Measurements from ENCODE around the gene CD300LF. TPM values are rescaled to one million over a fixed set of nuclear protein-coding genes. Genes with fewer than 3 reads are reported as not detected.

CD300LF gene
- total RNA-seq, 1 experiment from 2014 or later, result not detected

DNA sequence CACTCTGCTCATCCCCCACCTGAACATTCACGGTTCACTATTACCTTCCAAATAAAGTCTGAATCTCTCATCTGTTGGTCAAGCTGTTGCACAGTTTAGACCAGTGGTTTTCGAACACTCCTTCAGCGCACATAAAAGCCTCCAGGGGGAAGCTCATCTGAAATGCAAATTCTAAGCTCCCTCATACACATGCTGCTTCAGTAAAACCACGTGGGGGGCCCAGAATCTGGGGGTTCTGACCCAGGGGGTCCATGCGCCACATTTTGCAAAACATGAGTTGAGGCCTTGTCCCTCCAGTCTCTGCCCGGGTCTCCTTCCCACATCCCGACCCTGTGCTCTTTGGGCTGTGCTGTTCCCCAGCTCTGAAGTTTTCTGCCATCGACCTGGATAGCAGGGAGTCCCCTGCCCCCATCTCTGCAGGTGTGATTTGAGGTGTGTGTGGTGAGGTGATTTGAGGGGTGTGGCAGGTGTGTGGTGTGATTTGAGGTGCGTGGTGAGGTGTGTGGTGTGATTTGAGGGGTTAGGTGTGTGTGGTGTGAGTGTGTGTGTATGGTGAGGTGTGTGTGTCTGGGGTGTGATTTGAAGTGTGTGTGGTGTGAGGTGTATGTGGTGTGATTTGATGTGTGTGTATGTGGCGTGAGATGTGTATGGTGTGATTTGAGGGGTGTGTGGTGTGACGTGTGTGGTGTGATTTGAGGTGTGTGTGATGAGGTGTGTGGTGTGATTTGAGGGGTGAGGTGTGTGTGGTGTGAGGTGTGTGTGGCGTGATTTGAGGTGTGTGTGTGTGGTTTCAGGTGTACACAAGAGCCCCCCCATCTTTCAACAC is 19.5 kb upstream of the CD300LF start:
- Histone ChIP-seq H3K36me3 (ENCODE audit: low read depth) (no peaks in the 10 kb centered on the region), H3K4me1 (replicated peaks; ENCODE audit: insufficient read depth) (no peaks in the 10 kb centered on the region), H3K4me3 (no peak overlapping the region), H3K79me2 (ENCODE audit: low read depth) (no peaks in the 10 kb centered on the region), H3K4me2 (no peak overlapping the region), H4K20me1 (ENCODE audit: insufficient read depth) (no peaks in the 10 kb centered on the region), H3F3A (ENCODE audit: insufficient read depth, low read depth) (peaks cover 14% of the 10 kb centered on the region), H3K27ac (no peak overlapping the region), H2AFZ (no peak overlapping the region), H3K9me2 (ENCODE audit: insufficient read depth) (no peaks in the 10 kb centered on the region), H3K27me3 (ENCODE audit: insufficient read depth, low read depth) (peaks cover 41% of the 10 kb centered on the region), H3K9me3 (ENCODE audit: insufficient read depth, low read depth) (no peaks in the 10 kb centered on the region)
- CTCF ChIA-PET, result no interaction called here
- DNase-seq, result no peak
- no TSS peak for BruUV-seq (replicated peaks)
- POLR2A ChIA-PET (ENCODE audit: unreplicated experiment), result no interaction called here
- intact Hi-C loops (cut with micrococcal nuclease; ENCODE audit: unreplicated experiment), result no loop called here
- no peak for TF ChIP-seq EZH2 (IDR thresholded peaks at IDR 0.05; ENCODE audit: low read depth)
- TF ChIP-seq, protein P1, sequence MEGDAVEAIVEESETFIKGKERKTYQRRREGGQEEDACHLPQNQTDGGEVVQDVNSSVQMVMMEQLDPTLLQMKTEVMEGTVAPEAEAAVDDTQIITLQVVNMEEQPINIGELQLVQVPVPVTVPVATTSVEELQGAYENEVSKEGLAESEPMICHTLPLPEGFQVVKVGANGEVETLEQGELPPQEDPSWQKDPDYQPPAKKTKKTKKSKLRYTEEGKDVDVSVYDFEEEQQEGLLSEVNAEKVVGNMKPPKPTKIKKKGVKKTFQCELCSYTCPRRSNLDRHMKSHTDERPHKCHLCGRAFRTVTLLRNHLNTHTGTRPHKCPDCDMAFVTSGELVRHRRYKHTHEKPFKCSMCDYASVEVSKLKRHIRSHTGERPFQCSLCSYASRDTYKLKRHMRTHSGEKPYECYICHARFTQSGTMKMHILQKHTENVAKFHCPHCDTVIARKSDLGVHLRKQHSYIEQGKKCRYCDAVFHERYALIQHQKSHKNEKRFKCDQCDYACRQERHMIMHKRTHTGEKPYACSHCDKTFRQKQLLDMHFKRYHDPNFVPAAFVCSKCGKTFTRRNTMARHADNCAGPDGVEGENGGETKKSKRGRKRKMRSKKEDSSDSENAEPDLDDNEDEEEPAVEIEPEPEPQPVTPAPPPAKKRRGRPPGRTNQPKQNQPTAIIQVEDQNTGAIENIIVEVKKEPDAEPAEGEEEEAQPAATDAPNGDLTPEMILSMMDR (conservative IDR thresholded peaks at IDR 0.05), result no peak

DNA sequence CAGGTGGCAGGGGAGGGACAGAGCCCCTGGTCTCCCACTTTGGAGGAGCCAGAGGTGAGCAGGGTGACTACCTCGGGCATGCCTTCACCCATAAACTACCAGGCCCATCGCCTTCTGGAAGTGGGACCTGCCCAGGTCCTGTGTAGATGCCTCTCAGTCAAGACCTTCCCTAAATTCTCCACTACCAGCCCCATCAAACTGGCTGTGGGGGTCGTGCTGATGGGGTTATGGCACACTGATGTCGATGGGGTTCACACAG is 18.6 kb upstream of the CD300LF start:
- no peaks in the 10 kb centered on the region for H3K9me2 ChIP-seq (ENCODE audit: insufficient read depth)
- no peak overlapping the region for H2AFZ ChIP-seq
- intact Hi-C loops (cut with micrococcal nuclease; ENCODE audit: unreplicated experiment), result no loop called here
- H3K27me3 ChIP-seq (ENCODE audit: insufficient read depth, low read depth), result peaks cover 47% of the 10 kb centered on the region
- H3K4me3 ChIP-seq, result no peak overlapping the region
- peaks cover 14% of the 10 kb centered on the region for H3F3A ChIP-seq (ENCODE audit: insufficient read depth, low read depth)
- DNase-seq, result no peak
- no peak overlapping the region for H3K4me2 ChIP-seq
- POLR2A ChIA-PET (ENCODE audit: unreplicated experiment), result no interaction called here
- no peaks in the 10 kb centered on the region for H3K36me3 ChIP-seq (ENCODE audit: low read depth)
- no peaks in the 10 kb centered on the region for H3K79me2 ChIP-seq (ENCODE audit: low read depth)
- H4K20me1 ChIP-seq (ENCODE audit: insufficient read depth), result no peaks in the 10 kb centered on the region
- H3K4me1 ChIP-seq (replicated peaks; ENCODE audit: insufficient read depth), result no peaks in the 10 kb centered on the region
- no peak for TF ChIP-seq EZH2 (IDR thresholded peaks at IDR 0.05; ENCODE audit: low read depth)
- TF ChIP-seq, protein P1 (conservative IDR thresholded peaks at IDR 0.05), result no peak
- H3K27ac ChIP-seq, result no peak overlapping the region
- no peaks in the 10 kb centered on the region for H3K9me3 ChIP-seq (ENCODE audit: insufficient read depth, low read depth)
- CTCF ChIA-PET, result no interaction called here
- BruUV-seq (replicated peaks), result no TSS peak

DNA sequence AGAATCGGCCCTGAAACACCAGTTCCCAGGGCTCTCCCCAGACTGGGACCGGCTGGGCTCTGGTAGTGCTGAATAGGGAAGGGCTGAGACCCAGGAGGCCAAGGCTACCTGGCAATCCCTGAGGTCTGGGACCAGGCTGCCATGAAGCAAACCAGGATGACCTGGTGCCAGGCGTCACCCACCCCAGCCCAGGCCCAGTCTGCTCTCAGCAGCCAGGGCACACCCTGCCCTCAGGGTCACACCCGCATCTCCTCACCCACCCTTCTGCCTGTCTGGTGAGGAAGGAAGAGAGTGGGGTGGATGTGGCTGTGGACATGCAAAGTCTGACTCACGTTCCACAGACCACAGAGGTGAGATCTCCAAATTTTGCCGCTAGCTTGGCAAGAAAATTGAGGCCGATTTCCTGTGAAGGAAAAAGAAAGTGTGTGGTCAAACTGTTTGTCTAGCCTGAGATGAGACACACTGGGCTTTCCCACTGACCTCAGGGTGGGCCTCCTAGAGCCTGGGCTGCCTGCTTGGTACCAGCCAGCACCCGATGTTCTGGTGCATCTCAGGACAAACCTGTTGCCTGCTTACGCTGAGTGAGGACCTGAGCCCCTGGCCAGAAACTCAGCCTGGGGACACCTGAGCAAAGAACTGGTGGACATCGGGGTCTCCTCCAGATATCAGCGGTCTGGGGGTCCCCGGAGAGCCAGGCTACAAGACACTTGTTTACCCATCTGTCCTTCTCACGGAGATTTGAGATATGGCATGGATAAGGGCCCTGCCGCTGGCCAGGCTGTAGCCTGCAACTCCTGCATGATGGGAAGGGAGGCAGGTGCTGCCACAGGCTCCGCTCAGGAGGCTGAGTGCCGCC is 18.0 kb upstream of the CD300LF start:
- no peaks in the 10 kb centered on the region for H3K9me2 ChIP-seq (ENCODE audit: insufficient read depth)
- no peaks in the 10 kb centered on the region for H4K20me1 ChIP-seq (ENCODE audit: insufficient read depth)
- H3K4me1 ChIP-seq (replicated peaks; ENCODE audit: insufficient read depth), result no peaks in the 10 kb centered on the region
- H3K4me3 ChIP-seq, result no peak overlapping the region
- no peaks in the 10 kb centered on the region for H3K79me2 ChIP-seq (ENCODE audit: low read depth)
- no peak overlapping the region for H3K4me2 ChIP-seq
- peaks cover 14% of the 10 kb centered on the region for H3F3A ChIP-seq (ENCODE audit: insufficient read depth, low read depth)
- H3K27ac ChIP-seq, result no peak overlapping the region
- H3K36me3 ChIP-seq (ENCODE audit: low read depth), result no peaks in the 10 kb centered on the region
- CTCF ChIA-PET, result no interaction called here
- TF ChIP-seq EZH2 (IDR thresholded peaks at IDR 0.05; ENCODE audit: low read depth), result no peak
- TF ChIP-seq, protein P1 (conservative IDR thresholded peaks at IDR 0.05), result no peak
- H3K9me3 ChIP-seq (ENCODE audit: insufficient read depth, low read depth), result no peaks in the 10 kb centered on the region
- intact Hi-C loops (cut with micrococcal nuclease; ENCODE audit: unreplicated experiment), result no loop called here
- POLR2A ChIA-PET (ENCODE audit: unreplicated experiment), result no interaction called here
- no peak for DNase-seq
- no TSS peak for BruUV-seq (replicated peaks)
- H2AFZ ChIP-seq, result no peak overlapping the region
- peaks cover 46% of the 10 kb centered on the region; the same call in 1 of the 2 replicates for H3K27me3 ChIP-seq (ENCODE audit: insufficient read depth, low read depth)
